ENCODE data around the gene CLMP.

DNA sequence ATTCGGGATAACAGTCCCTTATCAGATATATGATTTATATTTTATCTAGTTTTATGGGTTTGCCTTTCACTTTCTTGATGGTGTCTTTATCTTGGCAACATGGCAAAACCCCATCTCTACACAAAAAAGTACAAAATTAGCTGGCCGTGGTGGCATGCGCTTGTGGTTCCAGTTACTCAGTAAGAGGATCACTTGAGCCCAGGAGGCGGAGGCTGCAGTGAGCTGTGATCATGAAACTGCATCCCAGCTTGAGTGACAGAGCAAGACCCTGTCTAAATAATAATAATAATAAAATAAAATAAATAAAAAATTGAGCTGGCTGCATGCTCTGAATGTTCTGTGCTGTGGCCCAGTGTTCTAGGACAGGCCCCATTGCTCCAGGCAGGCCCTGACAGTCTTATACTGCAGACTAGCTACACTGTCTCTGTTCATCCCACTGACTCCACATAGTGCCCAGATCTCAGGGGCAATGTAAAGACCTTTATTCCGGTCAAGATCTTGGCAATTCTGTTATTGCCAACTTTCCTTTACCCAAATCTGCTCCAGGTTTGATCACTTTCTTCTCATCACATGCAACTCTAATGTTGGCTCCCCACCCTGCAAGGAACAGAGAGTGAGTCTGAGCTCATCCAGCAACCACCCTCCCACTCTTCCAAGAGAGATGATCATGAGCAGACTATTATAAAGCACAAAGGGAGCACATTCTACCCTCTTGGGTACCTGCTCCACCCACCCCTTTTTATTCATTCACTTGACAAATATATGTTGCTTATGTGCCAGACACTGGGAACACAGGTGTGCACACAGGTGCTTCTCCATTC is 141.9 kb downstream of the CLMP start:
- TF ChIP-seq TP53 (CRISPR knock-in tag; IDR thresholded peaks at IDR 0.05) (no peak; the same call in 1 of the 2 replicates), EHMT2 (IDR thresholded peaks at IDR 0.05; ENCODE audit: low read depth) (no peak), KDM1A (IDR thresholded peaks at IDR 0.05; ENCODE audit: low read depth) (no peak), RNF2 (IDR thresholded peaks at IDR 0.05; ENCODE audit: borderline replicate concordance, low read depth) (no peak), RCOR1 (IDR thresholded peaks at IDR 0.05; ENCODE audit: low read depth, low read length) (no peak), MAZ (IDR thresholded peaks at IDR 0.05; ENCODE audit: borderline replicate concordance, low read depth, low read length) (no peak), CHD2 (IDR thresholded peaks at IDR 0.05; ENCODE audit: low read length, partially characterized antibody) (no peak), HOXA7 (CRISPR knock-in tag; IDR thresholded peaks at IDR 0.05) (no peak), RAD21 (conservative IDR thresholded peaks at IDR 0.05 in 1 of 2, IDR thresholded peaks at IDR 0.05 in 1 of 2) (no peak)
- TF ChIP-seq, protein P1, sequence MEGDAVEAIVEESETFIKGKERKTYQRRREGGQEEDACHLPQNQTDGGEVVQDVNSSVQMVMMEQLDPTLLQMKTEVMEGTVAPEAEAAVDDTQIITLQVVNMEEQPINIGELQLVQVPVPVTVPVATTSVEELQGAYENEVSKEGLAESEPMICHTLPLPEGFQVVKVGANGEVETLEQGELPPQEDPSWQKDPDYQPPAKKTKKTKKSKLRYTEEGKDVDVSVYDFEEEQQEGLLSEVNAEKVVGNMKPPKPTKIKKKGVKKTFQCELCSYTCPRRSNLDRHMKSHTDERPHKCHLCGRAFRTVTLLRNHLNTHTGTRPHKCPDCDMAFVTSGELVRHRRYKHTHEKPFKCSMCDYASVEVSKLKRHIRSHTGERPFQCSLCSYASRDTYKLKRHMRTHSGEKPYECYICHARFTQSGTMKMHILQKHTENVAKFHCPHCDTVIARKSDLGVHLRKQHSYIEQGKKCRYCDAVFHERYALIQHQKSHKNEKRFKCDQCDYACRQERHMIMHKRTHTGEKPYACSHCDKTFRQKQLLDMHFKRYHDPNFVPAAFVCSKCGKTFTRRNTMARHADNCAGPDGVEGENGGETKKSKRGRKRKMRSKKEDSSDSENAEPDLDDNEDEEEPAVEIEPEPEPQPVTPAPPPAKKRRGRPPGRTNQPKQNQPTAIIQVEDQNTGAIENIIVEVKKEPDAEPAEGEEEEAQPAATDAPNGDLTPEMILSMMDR (IDR thresholded peaks at IDR 0.05) = no peak
- TF ChIP-seq, protein P2, sequence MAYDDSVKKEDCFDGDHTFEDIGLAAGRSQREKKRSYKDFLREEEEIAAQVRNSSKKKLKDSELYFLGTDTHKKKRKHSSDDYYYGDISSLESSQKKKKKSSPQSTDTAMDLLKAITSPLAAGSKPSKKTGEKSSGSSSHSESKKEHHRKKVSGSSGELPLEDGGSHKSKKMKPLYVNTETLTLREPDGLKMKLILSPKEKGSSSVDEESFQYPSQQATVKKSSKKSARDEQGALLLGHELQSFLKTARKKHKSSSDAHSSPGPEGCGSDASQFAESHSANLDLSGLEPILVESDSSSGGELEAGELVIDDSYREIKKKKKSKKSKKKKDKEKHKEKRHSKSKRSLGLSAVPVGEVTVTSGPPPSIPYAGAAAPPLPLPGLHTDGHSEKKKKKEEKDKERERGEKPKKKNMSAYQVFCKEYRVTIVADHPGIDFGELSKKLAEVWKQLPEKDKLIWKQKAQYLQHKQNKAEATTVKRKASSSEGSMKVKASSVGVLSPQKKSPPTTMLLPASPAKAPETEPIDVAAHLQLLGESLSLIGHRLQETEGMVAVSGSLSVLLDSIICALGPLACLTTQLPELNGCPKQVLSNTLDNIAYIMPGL (CRISPR knock-in tag; IDR thresholded peaks at IDR 0.05; ENCODE audit: borderline replicate concordance) = no peak
- TF ChIP-seq, protein P3, sequence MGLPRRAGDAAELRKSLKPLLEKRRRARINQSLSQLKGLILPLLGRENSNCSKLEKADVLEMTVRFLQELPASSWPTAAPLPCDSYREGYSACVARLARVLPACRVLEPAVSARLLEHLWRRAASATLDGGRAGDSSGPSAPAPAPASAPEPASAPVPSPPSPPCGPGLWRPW (IDR thresholded peaks at IDR 0.05) = no peak
- TF ChIP-seq, protein P4, sequence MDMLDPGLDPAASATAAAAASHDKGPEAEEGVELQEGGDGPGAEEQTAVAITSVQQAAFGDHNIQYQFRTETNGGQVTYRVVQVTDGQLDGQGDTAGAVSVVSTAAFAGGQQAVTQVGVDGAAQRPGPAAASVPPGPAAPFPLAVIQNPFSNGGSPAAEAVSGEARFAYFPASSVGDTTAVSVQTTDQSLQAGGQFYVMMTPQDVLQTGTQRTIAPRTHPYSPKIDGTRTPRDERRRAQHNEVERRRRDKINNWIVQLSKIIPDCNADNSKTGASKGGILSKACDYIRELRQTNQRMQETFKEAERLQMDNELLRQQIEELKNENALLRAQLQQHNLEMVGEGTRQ (IDR thresholded peaks at IDR 0.05) = no peak
- TF ChIP-seq, protein P5, sequence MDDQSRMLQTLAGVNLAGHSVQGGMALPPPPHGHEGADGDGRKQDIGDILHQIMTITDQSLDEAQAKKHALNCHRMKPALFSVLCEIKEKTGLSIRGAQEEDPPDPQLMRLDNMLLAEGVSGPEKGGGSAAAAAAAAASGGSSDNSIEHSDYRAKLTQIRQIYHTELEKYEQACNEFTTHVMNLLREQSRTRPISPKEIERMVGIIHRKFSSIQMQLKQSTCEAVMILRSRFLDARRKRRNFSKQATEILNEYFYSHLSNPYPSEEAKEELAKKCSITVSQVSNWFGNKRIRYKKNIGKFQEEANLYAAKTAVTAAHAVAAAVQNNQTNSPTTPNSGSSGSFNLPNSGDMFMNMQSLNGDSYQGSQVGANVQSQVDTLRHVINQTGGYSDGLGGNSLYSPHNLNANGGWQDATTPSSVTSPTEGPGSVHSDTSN (IDR thresholded peaks at IDR 0.05) = no peak
